ENCODE measurements around the gene HAO2. TPM values are rescaled to one million over a fixed set of nuclear protein-coding genes. Genes with fewer than 3 reads are reported as not detected.

The HAO2 gene
- total RNA-seq, 1 donor: not detected

GRCh38 chr1:119420638-119421037, 52.1 kb downstream of the HAO2 start:
- TF ChIP-seq CTCF (IDR thresholded peaks at IDR 0.05; ENCODE audit: insufficient read depth, low read depth, low read length): no peak

GRCh38 chr1:119422631-119423030, 54.0 kb downstream of the HAO2 start:
- no peak for DNase-seq (ENCODE audit: low read depth)
- H3K4me3 ChIP-seq (ENCODE audit: low read depth, low read length): no peak overlapping the region
- no peak for TF ChIP-seq CTCF (IDR thresholded peaks at IDR 0.05; ENCODE audit: insufficient read depth, low read depth, low read length)

More at GRCh38 chr1:119420638-119421037, 52.1 kb downstream of the HAO2 start:
- no peak overlapping the region for H3K4me3 ChIP-seq (ENCODE audit: low read depth, low read length)
- DNase-seq (ENCODE audit: low read depth): no peak

- no peak for DNase-seq (ENCODE audit: low read depth)
- no peak overlapping the region for H3K4me3 ChIP-seq (ENCODE audit: low read depth, low read length)
- no peak for TF ChIP-seq CTCF (IDR thresholded peaks at IDR 0.05; ENCODE audit: insufficient read depth, low read depth, low read length)
Measured at GRCh38 chr1:119428991-119429390, 60.4 kb downstream of the HAO2 start.

- no peak for TF ChIP-seq CTCF (IDR thresholded peaks at IDR 0.05; ENCODE audit: insufficient read depth, low read depth, low read length)
- no peak for DNase-seq (ENCODE audit: low read depth)
- no peak overlapping the region for H3K4me3 ChIP-seq (ENCODE audit: low read depth, low read length)
Measured at GRCh38 chr1:119429687-119430086, 61.1 kb downstream of the HAO2 start.

GRCh38 chr1:119430486-119430885, 61.9 kb downstream of the HAO2 start:
- DNase-seq (ENCODE audit: low read depth): no peak
- no peak for TF ChIP-seq CTCF (IDR thresholded peaks at IDR 0.05; ENCODE audit: insufficient read depth, low read depth, low read length)
- H3K4me3 ChIP-seq (ENCODE audit: low read depth, low read length): no peak overlapping the region

GRCh38 chr1:119431836-119432235, 63.3 kb downstream of the HAO2 start:
- TF ChIP-seq CTCF (IDR thresholded peaks at IDR 0.05; ENCODE audit: insufficient read depth, low read depth, low read length): no peak
- no peak overlapping the region for H3K4me3 ChIP-seq (ENCODE audit: low read depth, low read length)

GRCh38 chr1:119435052-119435451, 66.5 kb downstream of the HAO2 start:
- no peak for DNase-seq (ENCODE audit: low read depth)
- TF ChIP-seq CTCF (IDR thresholded peaks at IDR 0.05; ENCODE audit: insufficient read depth, low read depth, low read length): no peak
- no peak overlapping the region for H3K4me3 ChIP-seq (ENCODE audit: low read depth, low read length)

More at GRCh38 chr1:119431836-119432235, 63.3 kb downstream of the HAO2 start:
- DNase-seq (ENCODE audit: low read depth): no peak
